Fibroblast of upper back skin (primary cell): ENCODE results near the gene CYP26A1.
A peak's percentile ranks its signal among the peaks of the same experiment; 100 is the strongest.

ENCODE experiments used
- DNase-seq: peaks from one replicate; pipeline ENCODE4 v3.0.0-alpha.2; 2013

CYP26A1 gene

GRCh38 chr10:93073539-93074146 lies at the start of gene CYP26A1:
CYP26A1 (plus strand) TSS chr10:93073893; CDS start chr10:93073935, 42 bp downstream.
- no peak for DNase-seq

GRCh38 chr10:93026072-93026471 lies 47.6 kb upstream of the CYP26A1 start:
- no peak for DNase-seq

DNA sequence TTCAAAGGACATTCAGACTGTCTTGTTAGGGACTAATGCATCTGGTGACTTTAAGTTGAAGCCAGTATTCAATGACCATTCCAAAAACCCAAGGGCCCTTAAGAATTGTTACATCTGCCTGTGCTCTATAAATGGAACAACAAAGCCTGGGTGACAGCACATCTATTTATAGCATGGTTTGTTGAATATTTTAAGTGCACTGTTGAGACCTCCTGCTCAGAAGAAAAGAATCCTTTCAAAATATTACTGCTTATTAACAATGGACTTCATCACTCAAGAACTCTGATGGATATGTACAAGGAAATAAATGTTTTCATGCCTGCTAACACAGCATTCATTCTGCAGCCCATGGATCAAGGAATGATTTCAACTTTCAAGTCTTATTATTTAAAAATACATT lies 46.2 kb upstream of the CYP26A1 start:
- DNase-seq, result no peak

GRCh38 chr10:93028883-93029282 lies 44.8 kb upstream of the CYP26A1 start:
- DNase-seq, result peak; percentile 52

DNA sequence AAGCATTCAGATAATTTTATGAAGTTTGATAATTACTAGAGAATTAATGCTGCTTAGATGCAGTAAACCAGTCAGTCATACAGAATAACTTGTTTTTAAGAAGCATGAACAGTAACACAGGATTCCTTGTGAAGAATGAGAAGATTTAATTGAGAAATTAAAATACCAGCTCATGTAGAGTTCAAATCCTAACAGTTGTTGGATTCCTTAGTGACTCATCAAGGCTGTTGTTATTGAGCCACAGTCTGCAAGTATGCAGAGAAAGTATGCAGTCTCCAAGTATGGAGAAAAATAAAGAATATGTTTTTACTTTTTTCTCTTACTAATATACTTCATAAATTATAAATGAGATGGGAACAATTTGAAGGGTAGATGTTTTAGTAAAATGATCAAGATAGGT lies 43.3 kb upstream of the CYP26A1 start:
- peak; percentile 81 for DNase-seq

- no peak for DNase-seq
Measured at GRCh38 chr10:93032105-93032808, 41.4 kb upstream of the CYP26A1 start.

DNA sequence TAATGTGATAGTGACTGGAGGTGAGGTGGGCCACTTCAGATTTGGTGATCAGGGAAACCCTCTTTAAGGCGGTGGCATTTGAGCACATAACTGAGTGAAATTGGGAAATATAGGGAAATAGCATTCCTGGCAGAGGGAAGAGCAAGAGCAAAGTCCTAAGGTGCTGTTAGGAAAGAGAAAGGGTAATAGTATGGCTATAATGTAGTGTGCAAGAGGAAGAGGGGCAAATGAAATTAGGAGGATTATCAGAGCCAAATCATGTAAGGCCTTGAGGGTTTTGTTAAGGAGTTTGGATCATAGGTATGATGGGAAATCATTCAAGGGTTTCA lies 40.9 kb upstream of the CYP26A1 start:
- no peak for DNase-seq

- peak; percentile 38 for DNase-seq
Measured at GRCh38 chr10:93034426-93034825, 39.3 kb upstream of the CYP26A1 start.

DNA sequence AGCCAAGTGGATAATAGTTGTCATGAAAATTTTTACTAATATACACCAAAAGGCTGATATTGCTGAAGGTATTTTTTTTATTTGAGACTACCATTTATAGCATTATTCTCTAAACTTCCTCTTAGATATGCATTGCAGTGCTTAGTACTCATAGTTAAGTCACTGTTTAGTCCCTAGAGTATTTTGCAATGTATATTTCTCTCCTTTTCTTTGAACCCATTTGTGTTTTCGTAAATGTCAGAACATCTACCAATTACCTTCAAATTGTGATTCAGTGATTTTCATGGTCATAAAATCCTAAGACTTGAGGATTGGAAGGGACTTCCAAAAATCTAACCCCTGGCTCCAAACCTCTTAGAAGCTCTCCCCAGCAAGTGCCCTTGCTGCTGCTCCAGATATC lies 34.6 kb upstream of the CYP26A1 start:
- peak; percentile 15 for DNase-seq

- peak; percentile 57 for DNase-seq
Measured at GRCh38 chr10:93039721-93040120, 34.0 kb upstream of the CYP26A1 start.

DNA sequence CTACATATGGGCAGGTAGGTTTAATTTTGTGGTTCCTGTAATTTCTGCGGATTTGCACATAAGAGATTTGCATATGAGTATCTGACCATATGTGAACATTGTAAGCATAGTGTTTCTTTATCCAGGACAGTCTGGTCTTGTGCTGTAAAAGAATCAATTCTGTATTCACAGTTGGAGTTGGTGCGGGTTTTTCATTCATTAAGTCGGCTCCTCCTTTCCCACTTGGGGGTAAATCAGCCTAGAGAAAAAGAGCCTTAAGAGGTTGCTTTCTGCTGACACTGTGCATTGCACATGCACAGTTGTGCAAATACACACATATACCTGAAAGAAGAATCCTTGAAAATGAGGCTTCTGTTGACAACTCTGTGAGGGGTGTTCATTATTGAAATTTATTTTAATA lies 19.2 kb upstream of the CYP26A1 start:
- DNase-seq, result no peak

- DNase-seq, result no peak
Measured at GRCh38 chr10:93058139-93058538, 15.6 kb upstream of the CYP26A1 start.

DNA sequence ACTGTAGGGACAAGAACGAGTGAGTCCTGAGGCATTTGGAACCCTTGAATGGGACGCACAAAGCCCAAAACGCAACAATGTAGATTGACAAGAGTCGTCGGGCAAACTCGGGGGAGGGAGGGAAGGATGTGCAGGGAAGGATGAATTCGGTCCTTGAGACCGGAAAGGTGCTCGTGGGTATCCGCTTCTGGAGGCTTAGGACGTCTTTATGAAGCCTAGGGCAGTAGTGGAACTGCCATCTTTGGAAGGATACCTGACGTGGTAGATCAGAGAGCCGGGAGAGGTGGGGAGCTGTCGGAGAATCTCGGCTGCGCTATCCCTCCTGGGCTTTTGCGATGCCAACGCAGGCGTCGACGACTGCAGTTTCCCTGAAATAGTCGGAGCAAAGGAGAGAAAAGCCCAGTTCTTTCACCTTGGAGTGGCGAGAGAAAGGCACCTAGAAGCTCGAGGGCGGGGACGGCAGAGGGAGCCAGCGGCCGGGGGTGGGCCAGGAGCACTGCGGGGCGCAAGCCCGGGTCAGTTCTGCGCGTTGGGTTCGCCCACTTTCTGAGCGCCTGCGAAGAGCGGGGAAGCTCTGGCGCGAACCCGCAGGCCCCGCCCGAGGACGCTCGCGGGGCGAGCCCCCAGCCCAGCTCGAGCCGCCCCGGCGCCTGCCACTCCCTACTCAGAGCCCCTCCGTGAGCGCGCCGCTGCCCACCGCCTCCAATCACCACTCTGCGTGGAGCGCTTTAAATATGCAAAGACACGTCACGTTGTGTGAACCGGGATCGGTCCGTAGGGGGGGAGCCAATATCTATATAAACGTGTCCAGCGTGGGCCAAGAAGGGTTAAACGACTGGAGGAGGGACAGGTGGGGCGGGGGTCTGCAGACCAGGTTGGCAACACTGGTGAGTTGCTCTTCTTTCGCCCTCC lies 13.5 kb upstream of the CYP26A1 start, which contains the start of gene CYP26C1:
Gene CYP26C1 (plus strand): TSS at position 824 of the 912 bp plus-strand sequence. CDS start 466 bp downstream, outside the sequence.
- no peak for DNase-seq

DNA sequence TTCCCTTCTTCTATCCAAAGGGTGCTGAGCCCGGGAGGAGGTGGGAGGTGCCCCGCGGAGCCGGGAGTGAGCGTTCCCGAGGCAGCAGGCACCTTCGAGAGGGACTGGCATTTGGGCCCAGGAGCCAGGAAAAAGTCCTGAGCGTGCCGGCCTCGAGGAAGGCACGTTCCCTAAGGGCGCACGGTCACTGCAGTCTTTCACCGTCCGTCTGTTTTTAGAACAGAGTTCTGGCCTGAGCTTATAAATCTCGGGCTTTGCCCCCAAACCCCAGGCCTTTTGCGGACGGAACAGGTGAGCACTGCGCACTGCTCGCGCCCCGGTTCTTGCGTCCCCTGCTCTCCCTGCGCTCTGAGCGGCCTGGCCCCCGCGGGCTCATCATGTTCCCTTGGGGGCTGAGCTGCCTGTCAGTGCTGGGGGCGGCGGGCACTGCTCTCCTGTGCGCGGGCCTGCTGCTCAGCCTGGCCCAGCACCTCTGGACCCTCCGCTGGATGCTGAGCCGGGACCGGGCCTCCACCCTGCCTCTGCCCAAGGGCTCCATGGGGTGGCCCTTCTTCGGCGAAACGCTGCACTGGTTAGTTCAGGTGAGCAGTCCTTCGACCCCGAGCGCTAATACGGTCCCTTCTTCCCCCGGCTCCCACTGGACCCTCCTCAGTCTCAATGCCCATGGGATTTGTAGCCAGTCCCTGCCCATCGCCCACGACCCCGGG lies 12.7 kb upstream of the CYP26A1 start:
- no peak for DNase-seq

DNA sequence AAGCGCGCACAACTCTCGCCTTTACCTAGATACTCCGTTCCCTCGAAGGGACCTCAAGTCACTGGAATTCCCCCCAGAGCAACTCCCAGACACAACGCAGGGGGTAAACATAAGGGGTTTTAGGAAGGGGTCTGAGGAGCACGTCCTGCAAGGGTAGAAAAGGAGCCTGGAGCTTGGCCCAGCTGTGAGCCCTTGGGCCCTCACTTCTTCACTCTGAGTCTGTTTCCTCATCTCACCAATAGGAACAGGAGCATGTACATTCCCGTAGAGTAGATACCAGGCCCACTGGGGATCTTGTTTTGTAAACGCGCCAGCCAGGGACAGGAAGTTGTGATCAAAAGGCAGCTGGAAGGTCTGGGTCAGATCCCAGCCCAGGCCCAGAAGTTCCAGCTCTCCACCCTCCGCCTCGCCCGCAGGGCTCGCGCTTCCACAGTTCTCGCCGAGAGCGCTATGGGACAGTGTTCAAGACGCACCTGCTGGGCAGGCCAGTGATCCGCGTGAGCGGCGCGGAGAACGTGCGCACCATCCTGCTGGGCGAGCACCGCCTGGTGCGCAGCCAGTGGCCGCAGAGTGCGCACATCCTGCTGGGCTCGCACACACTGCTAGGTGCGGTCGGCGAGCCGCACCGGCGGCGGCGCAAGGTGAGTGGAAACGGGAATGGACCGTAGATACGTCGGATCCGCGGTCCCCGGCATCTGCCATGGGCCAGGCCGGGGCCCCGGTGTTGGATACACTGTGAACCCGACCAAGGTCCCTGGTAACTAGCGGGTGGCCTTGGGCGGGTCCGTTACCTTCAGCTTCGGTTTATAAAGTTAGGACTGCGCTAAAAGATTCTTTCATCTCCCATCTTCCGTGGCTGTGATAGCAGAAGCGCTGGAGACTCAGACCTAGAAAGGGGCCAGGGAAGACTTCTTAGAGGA lies 11.8 kb upstream of the CYP26A1 start:
- no peak for DNase-seq

- no peak for DNase-seq
Measured at GRCh38 chr10:93062514-93063143, 11.1 kb upstream of the CYP26A1 start.

DNA sequence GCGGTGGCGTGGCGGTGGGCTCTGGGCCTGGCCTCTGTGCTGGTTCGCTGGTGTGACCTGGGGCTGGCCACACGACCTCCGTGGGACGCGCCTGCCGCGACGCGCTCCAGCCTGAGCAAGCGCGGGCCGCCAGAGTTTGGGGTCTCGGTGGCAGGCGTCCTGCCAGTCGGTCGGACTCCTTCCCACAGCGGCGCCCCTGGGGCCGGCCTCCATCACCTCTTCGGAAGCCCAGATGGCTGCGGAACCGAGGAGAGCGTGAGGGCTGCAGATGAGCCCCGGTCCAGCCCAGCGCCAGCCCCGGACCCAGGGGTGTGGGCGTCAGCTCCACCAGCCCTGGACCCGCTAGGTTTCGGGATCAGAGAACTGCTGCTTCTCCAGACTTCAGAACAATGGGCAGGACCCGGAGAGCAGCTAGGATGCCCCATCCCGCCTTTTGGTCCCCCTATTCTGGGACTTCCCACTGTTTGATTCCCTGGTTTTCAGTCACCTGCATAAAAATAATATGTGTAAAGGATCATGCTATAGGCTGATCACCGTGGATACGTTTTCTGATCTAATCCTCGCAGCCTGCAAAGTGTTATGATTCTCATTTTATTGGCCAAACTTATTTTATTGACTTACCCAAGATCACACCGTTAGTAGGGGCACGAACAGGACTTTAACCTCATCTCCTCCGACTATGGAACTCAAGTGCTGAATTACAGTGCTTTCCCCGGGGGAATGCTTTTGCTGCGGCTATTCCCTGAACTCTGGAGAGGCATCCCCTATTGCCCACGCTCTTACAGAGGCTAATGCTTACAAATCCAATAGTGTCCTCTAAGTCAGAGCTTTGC lies 10.3 kb upstream of the CYP26A1 start:
- no peak for DNase-seq

- DNase-seq, result no peak
Measured at GRCh38 chr10:93063977-93064660, 9.6 kb upstream of the CYP26A1 start.

DNA sequence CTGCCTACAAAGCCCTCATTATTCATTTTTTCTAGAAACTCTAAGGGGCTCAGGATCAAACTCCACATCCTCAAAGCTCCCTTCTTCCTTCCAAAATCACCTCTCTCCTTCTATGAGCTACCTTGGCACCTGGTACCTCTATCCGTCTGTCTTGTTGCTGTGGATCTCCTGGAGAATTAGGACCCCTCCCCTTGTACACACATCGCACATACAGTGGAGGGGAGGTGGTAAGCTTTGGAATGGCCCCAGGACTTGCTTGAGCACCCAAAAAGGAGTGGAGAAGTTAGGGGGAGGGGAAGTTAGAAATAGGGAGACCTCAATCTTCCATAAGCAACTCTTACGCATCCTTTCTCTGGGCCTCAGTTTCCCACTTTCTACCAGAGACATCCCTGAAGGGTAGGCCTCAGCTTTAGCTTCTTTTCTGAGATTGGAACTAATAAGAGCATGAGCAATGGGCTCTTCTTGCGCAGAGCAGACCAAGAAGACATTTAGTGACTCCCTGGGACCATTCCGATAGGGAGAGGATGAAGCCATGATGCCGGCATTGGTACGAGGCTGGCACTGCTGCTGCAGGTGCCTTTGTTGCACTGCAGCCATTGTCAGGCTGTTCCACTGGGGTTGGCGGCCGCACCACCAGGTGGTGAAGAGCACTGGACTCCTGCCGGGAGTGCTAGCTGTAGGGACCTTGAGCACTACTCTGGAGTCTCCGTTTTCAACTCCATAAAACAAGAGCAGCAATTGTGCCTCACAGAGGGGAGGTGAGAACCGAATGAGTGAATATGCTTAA lies 8.6 kb upstream of the CYP26A1 start:
- DNase-seq, result no peak
